K562 (cell line): ENCODE results near the gene MCM6. TPM values are rescaled to one million over a fixed set of nuclear protein-coding genes. Genes with fewer than 3 reads are reported as not detected.

Source experiments
- ATAC-seq: fragments of 200-7000 bp; cut with Tn5 transposase; 3 replicates; pipeline ENCODE4 v1.9.1; 2020; ENCODE audit warnings: moderate library complexity
- Bru-seq: library from RNA; stranded (reverse); fragments of 400-500 nt; gene quantifications from one replicate; lab custom pipeline; 2021; lab: Mats Ljungman, UMichigan
- BruChase-seq, 2 experiments: library from RNA; stranded (reverse); fragments of 400-500 nt; gene quantifications; one replicate each; lab custom pipeline; 2021; lab: Mats Ljungman, UMichigan
- BruUV-seq: library from RNA; stranded (reverse); fragments of 400-500 nt; replicated peaks from 2 replicates; lab custom pipeline; 2021; lab: Mats Ljungman, UMichigan
- CTCF ChIA-PET: fragments of 300-600 bp; formaldehyde crosslinking; extraction: SDS; loops from one replicate; lab custom pipeline; 2021; ENCODE audit warnings: low intra/inter-chr PET ratio; lab: Yijun Ruan, JAX
- POLR2A ChIA-PET: fragments of 300-600, 350-650 bp; sonication (Branson Sonifier 250); formaldehyde crosslinking; extraction: SDS; loops from one replicate; lab custom pipeline; 2021; ENCODE audit warnings: antibody characterized with exemption, inconsistent platforms; lab: Yijun Ruan, JAX
- DNase-seq, 4 experiments: peaks; one replicate each; pipeline versions ENCODE4 v3.0.0 to v3.0.0-alpha.2; 2011 to 2018; ENCODE audit warnings: low spot score in 3 of 4, mixed read lengths in 3 of 4; ENCODE audit errors: extremely low read depth in 1 of 4
- FAIRE-seq: peaks from 2 replicates; lab custom pipeline; 2011; peaks lifted over from hg19 to GRCh38; lab: Jason Lieb, UNC
- H2AFZ ChIP-seq: 2 replicates; pipeline ENCODE4 v1.6.0; 2011; ENCODE audit warnings: low read depth, low read length, control low read depth, inconsistent platforms
- H3K27ac ChIP-seq: fragments of 200-600 bp; 3 replicates; pipeline ENCODE4 v1.8.0; 2011; ENCODE audit warnings: low read depth, mild to moderate bottlenecking, control low read depth, inconsistent platforms, low read length, moderate library complexity, mixed read lengths; ENCODE audit errors: extremely low read depth
- H3K27me3 ChIP-seq, 2 experiments: fragments of 300-600 bp in 1 of 2; 2 replicates in 1 of 2; 3 replicates in 1 of 2; pipeline versions ENCODE4 v1.6.0 to v1.8.0; 2011; ENCODE audit warnings: inconsistent platforms in 2 of 2, low read length in 2 of 2, mild to moderate bottlenecking in 1 of 2, mixed read lengths in 1 of 2, moderate library complexity in 1 of 2; ENCODE audit not compliant: control insufficient read depth in 2 of 2, insufficient read depth in 2 of 2
- H3K36me3 ChIP-seq: fragments of 300-600 bp; 3 replicates; pipeline ENCODE4 v1.8.0; 2011; ENCODE audit warnings: mild to moderate bottlenecking, low read length, inconsistent platforms; ENCODE audit not compliant: control insufficient read depth, insufficient read depth
- H3K4me1 ChIP-seq, 2 experiments: fragments of 200-600 bp in 1 of 2; replicated peaks in 1 of 2; 2 replicates in 1 of 2; 3 replicates in 1 of 2; pipeline versions ENCODE4 v1.5.1 to v1.8.0; 2011; ENCODE audit warnings: inconsistent platforms in 2 of 2, low read length in 2 of 2, mild to moderate bottlenecking in 1 of 2, mixed read lengths in 1 of 2, moderate library complexity in 1 of 2; ENCODE audit not compliant: control insufficient read depth in 2 of 2, insufficient read depth in 2 of 2
- H3K4me2 ChIP-seq: 2 replicates; pipeline ENCODE4 v1.6.1; 2011; ENCODE audit warnings: low read length, control low read depth, inconsistent platforms, mixed read lengths; ENCODE audit not compliant: insufficient read depth
- H3K4me3 ChIP-seq: fragments of 200-600 bp; sonication (generic), shearing (Covaris generic); 2 replicates; pipeline ENCODE4 v1.5.1; 2016; ENCODE audit warnings: control low read depth, inconsistent platforms
- H3K79me2 ChIP-seq: fragments of 200-600 bp; 3 replicates; pipeline ENCODE4 v1.8.0; 2011; ENCODE audit warnings: low read length, inconsistent platforms; ENCODE audit not compliant: control insufficient read depth, insufficient read depth
- H3K9ac ChIP-seq, 2 experiments: 2 replicates each; pipeline versions ENCODE4 v1.6.0 to v1.6.1; 2011; ENCODE audit warnings: low read depth in 2 of 2, low read length in 2 of 2, control low read depth in 1 of 2, inconsistent platforms in 1 of 2, mild to moderate bottlenecking in 1 of 2, mixed read lengths in 1 of 2; ENCODE audit not compliant: insufficient read depth in 1 of 2
- H3K9me1 ChIP-seq: one replicate; pipeline ENCODE4 v1.6.0; 2011; ENCODE audit warnings: inconsistent platforms, mild to moderate bottlenecking, low read length, moderate library complexity; ENCODE audit not compliant: control insufficient read depth, insufficient read depth
- H3K9me3 ChIP-seq: replicated peaks from 2 replicates; pipeline ENCODE4 v1.5.1; 2011; ENCODE audit warnings: low read depth, low read length, inconsistent platforms; ENCODE audit not compliant: control insufficient read depth, insufficient read depth
- H4K20me1 ChIP-seq: replicated peaks from 2 replicates; pipeline ENCODE4 v1.6.1; 2011; ENCODE audit warnings: low read length, inconsistent platforms, mixed read lengths; ENCODE audit not compliant: control insufficient read depth, insufficient read depth
- CC2D1A ChIP-seq: fragments of 450-650 bp; IDR thresholded peaks from 2 replicates; pipeline ENCODE4 v1.6.1; 2017; ENCODE audit warnings: mild to moderate bottlenecking
- CSDE1 ChIP-seq, 2 experiments: fragments of 450-650 bp; IDR thresholded peaks; 2 replicates each; pipeline ENCODE4 v1.6.1; 2016; ENCODE audit warnings: mild to moderate bottlenecking in 1 of 2
- HLTF ChIP-seq: fragments of 450-650 bp; IDR thresholded peaks from 2 replicates; pipeline ENCODE4 v1.6.1; 2016
- JUN ChIP-seq, 2 experiments: sonication (generic) in 1 of 2; formaldehyde crosslinking in 1 of 2; IDR thresholded peaks; 2 replicates each; pipeline versions ENCODE4 v1.6.1 to v1.8.0; 2012 to 2022; ENCODE audit warnings: borderline replicate concordance in 2 of 2, mild to moderate bottlenecking in 2 of 2, improper control_type of control experiment in 1 of 2, low read depth in 1 of 2, low read length in 1 of 2, missing genetic modification reagents in 1 of 2
- NEUROD1 ChIP-seq: fragments of 150-350 bp; IDR thresholded peaks from 2 replicates; pipeline ENCODE4 v1.6.1; 2014; ENCODE audit warnings: borderline replicate concordance, low read length, low read depth; ENCODE audit not compliant: partially characterized antibody
- TBL1XR1 ChIP-seq, 2 experiments: IDR thresholded peaks; 2 replicates each; pipeline ENCODE4 v1.6.1; 2012; ENCODE audit warnings: improper control_type of control experiment in 2 of 2, low read length in 2 of 2, mild to moderate bottlenecking in 1 of 2
- XRCC5 ChIP-seq: fragments of 200-400 bp; formaldehyde crosslinking; IDR thresholded peaks from 2 replicates; pipeline ENCODE4 v1.6.1; 2017; ENCODE audit warnings: low read depth, mild to moderate bottlenecking, low read length
- ZNF778 ChIP-seq: fragments of 450-650 bp; formaldehyde crosslinking; IDR thresholded peaks from 2 replicates; pipeline ENCODE4 v1.4.0; 2020; ENCODE audit warnings: mild to moderate bottlenecking, moderate library complexity
- WGBS: fragments of 100-300 bp; shearing (Covaris generic); methylation state at CpG from one replicate; pipeline ENCODE4 v1.1.6; 2016; ENCODE audit warnings: low coverage, mixed read lengths; ENCODE audit not compliant: insufficient coverage; ENCODE audit errors: missing lambda C conversion rate; 5-methylcytosine and 5-hydroxymethylcytosine counted together
- in situ Hi-C: fragments of 300-500 bp; cut with MboI; formaldehyde crosslinking; loops from 4 replicates; pipeline ENCODE4 v1.15.0; 2018; ENCODE audit warnings: inconsistent platforms, mixed read lengths
- intact Hi-C: fragments of 100-400 bp; cut with micrococcal nuclease; formaldehyde crosslinking; loops from 2 replicates; pipeline ENCODE4 v1.14.2; 2022
- long read RNA-seq, 3 experiments: library from polyadenylated mRNA in 2 of 3; library from RNA in 1 of 3; unstranded in 2 of 3; stranded (forward) in 1 of 3; transcript quantifications; one replicate each; pipeline ENCODE4 v2.0.0, GENCODE V29; 2019 to 2022
- polyA minus RNA-seq, 3 experiments: library from RNA; depleted of rRNA, polyadenylated mRNA; stranded (reverse); fragments of >200 nt; gene quantifications; 2 replicates each; pipeline ENCODE4 v1.2.3, GENCODE V29; 2011
- polyA plus RNA-seq, 8 experiments: library from polyadenylated mRNA; depleted of rRNA in 4 of 8; stranded (reverse) in 5 of 8; unstranded in 3 of 8; fragments of >200 nt; fragmentation: Nextera tagmentation in 2 of 8; fragmentation: Illumina TruSeq in 1 of 8; extraction: Ambion mirVana in 2 of 8; extraction: Trizol in 1 of 8; gene quantifications; 2 replicates each; pipeline versions ENCODE4 v1.2.1 to v1.2.3, GENCODE V29; 2011 to 2014; ENCODE audit warnings: inconsistent platforms in 1 of 8, missing spikeins in 1 of 8
- total RNA-seq, 7 experiments: library from RNA; depleted of rRNA in 6 of 7; stranded (reverse); fragments of >200 nt in 6 of 7; fragmentation: Illumina TruSeq in 2 of 7; extraction: Trizol in 2 of 7; gene quantifications; 2 replicates each; pipeline versions ENCODE4 v1.2.1 to v1.2.3, GENCODE V29; 2011 to 2021; ENCODE audit warnings: low replicate concordance in 1 of 7
- TF ChIP-seq, protein P1 (sequence below): sonication (generic); formaldehyde crosslinking; IDR thresholded peaks from 2 replicates; pipeline ENCODE4 v1.8.0; 2022; ENCODE audit warnings: mild to moderate bottlenecking, missing genetic modification reagents, borderline replicate concordance
- TF ChIP-seq, protein P2 (sequence below): sonication (generic); formaldehyde crosslinking; IDR thresholded peaks from 2 replicates; pipeline ENCODE4 v1.8.0; 2023; ENCODE audit warnings: mild to moderate bottlenecking, missing genetic modification reagents
- TF ChIP-seq, protein P3 (sequence below): sonication (generic); formaldehyde crosslinking; IDR thresholded peaks from 2 replicates; pipeline ENCODE4 v1.8.0; 2022; ENCODE audit warnings: mild to moderate bottlenecking, missing genetic modification reagents

MCM6 gene
- total RNA-seq (2011; cell fraction: chromatin; rRNA removed; ENCODE audit: low replicate concordance): 43.5 and 75.9 TPM in 2 replicates
- total RNA-seq (2011; cell fraction: nucleolus; rRNA removed): 25.2 and 29.7 TPM in 2 replicates
- 43.4 and 45.8 TPM in 2 replicates for total RNA-seq (2011; cell fraction: nucleoplasm; rRNA removed)
- total RNA-seq (2014; rRNA removed): 67.9 and 77.6 TPM in 2 replicates
- 82.4 and 95.4 TPM in 2 replicates for total RNA-seq (2014; rRNA removed; fragmentation: Illumina TruSeq; extraction: Trizol)
- total RNA-seq (2015; rRNA removed; fragmentation: Illumina TruSeq; extraction: Trizol): 63.0 and 67.3 TPM in 2 replicates
- 105 and 112 TPM in 2 replicates for total RNA-seq (2021)
- 96.0 and 133 TPM in 2 replicates for polyA plus RNA-seq (2011; rRNA removed)
- polyA plus RNA-seq (2011; cell fraction: cytosol; rRNA removed): 46.8 and 79.1 TPM in 2 replicates
- polyA plus RNA-seq (2011; cell fraction: nucleus; rRNA removed): 29.7 and 37.2 TPM in 2 replicates
- polyA plus RNA-seq (2012): 70.0 and 85.4 TPM in 2 replicates
- 111 and 116 TPM in 2 replicates for polyA plus RNA-seq (2014; fragmentation: Illumina TruSeq; extraction: Trizol)
- 10 to 100 TPM; 42.6 to 53.5 TPM for polyA plus RNA-seq (2014; fragmentation: Nextera tagmentation; extraction: Ambion mirVana)
- polyA plus RNA-seq (2014; rRNA removed): 88.1 and 90.7 TPM in 2 replicates
- polyA minus RNA-seq (2011; rRNA and poly(A)+ RNA removed): 207 and 264 TPM in 2 replicates
- polyA minus RNA-seq (2011; cell fraction: cytosol; rRNA and poly(A)+ RNA removed): 62.3 and 85.7 TPM in 2 replicates
- polyA minus RNA-seq (2011; cell fraction: nucleus; rRNA and poly(A)+ RNA removed): 24.1 and 38.8 TPM in 2 replicates
- Bru-seq, nascent RNA: percentile 93 among the genes with signal in this experiment
- BruChase-seq, experiment 1, labeled RNA remaining after a 2-hour chase: percentile 94 among the genes with signal in this experiment
- BruChase-seq, experiment 2, labeled RNA remaining after a 6-hour chase: percentile 92 among the genes with signal in this experiment
- long read RNA-seq, experiment 1, transcript MCM6-201 (17 exons, 3,736 nt): major isoform, 716 of 865 reads
- long read RNA-seq, experiment 1, partial matches to known transcripts: 86 of 865 reads
- long read RNA-seq, experiment 1, other reads (novel, unspliced or antisense): 63 of 865 reads
- long read RNA-seq, experiment 2, transcript MCM6-201 (17 exons, 3,736 nt): major isoform, 118 of 236 reads
- long read RNA-seq, experiment 2, partial matches to known transcripts: 69 of 236 reads
- long read RNA-seq, experiment 2, other reads (novel, unspliced or antisense): 49 of 236 reads
- long read RNA-seq, experiment 3, transcript MCM6-201 (17 exons, 3,736 nt): major isoform, 66 of 129 reads
- long read RNA-seq, experiment 3, partial matches to known transcripts: 57 of 129 reads
- long read RNA-seq, experiment 3, other reads (novel, unspliced or antisense): 6 of 129 reads

DNA sequence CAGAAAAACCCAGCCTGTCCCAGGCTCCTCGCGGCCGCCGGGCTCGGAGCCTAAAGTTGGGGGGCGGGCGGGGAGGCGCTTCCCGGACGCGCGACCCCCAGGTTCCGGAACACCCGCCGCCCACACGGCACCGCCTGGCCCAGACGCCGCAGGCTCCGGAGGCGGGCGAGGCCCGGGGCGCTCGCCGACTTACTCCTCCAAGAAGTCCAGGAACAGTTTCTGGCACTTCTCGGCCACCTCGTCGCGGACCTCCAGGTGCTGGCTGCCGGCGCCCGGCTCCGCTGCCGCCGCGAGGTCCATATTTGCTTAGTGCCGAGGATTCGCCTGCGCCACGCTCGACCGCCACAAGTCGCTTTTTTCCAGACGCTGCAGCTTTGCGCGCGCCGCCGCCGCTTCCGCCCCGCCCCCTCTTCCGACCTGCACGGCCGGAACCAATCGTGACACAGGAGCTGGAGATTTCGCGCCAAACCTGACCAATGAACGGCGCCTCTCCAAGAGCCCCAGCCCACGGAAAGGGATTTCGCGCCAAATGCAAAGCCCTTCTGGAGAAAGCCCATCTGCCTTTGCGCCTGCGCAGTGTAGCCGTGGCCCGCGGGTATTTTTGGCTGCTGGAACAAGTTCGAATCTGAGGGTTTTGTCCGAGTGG, at the start of gene MCM6:
Gene MCM6 (minus strand): TSS at position 378 of the 646 bp plus-strand sequence. CDS start 78 bp downstream, at position 300.
- BruUV-seq: no TSS peak
- H3K36me3 ChIP-seq: peaks cover 35% of the 10 kb centered on the region
- peaks cover 3% of the 10 kb centered on the region for H3K9me1 ChIP-seq
- in situ Hi-C loops (no loop called here), intact Hi-C loops (loop anchor here (5.0 kb wide), 1 partner anchor 111 kb away; the partner anchor contains the start of gene DARS1)
- H3K9ac ChIP-seq: peak within 1 kb of the TSS; percentile 92 to 97
- H3K27me3 ChIP-seq: no peaks in the 10 kb centered on the region
- H3K4me3 ChIP-seq: peak within 1 kb of the TSS; percentile 82
- WGBS: 0% methylated on average over 50 of the region's 71 CpGs
- peak within 1 kb of the TSS; percentile 99 for H2AFZ ChIP-seq
- FAIRE-seq (peak; percentile 95), ATAC-seq (peak; percentile 97), DNase-seq (peak; percentile 97 to 100 (median 98))
- H3K4me1 ChIP-seq: peaks cover 12 to 14% of the 10 kb centered on the region in 2 experiments; a peak in 4 of 5 replicates
- H3K9me3 ChIP-seq: no peaks in the 10 kb centered on the region
- H3K27ac ChIP-seq: peak within 1 kb of the TSS; percentile 91
- peaks cover 44% of the 10 kb centered on the region for H3K79me2 ChIP-seq
- ChIA-PET CTCF (no interaction called here), POLR2A (interaction anchor here (0.6 to 2.1 kb wide), 11 partner anchors 9 to 604 kb away, joined by 3 to 18 read pairs (median 4); partner anchors contain the start of gene DARS1)
- 0 out of 2 replicates have a peak, but pooled peaks cover 7% of the 10 kb centered on the region for H4K20me1 ChIP-seq
- H3K4me2 ChIP-seq: peak within 1 kb of the TSS; percentile 91
- TF ChIP-seq NEUROD1: peak; percentile 24
- TF ChIP-seq ZNF778: no peak
- 0 out of 2 replicates have a peak, but pooled peaks have one; percentile 15 for TF ChIP-seq JUN (IDR thresholded peaks at IDR 0.05; ENCODE audit: borderline replicate concordance, low read depth, low read length)
- no peak for TF ChIP-seq JUN (CRISPR knock-in tag; IDR thresholded peaks at IDR 0.05; ENCODE audit: borderline replicate concordance)
- TF ChIP-seq, protein P1, sequence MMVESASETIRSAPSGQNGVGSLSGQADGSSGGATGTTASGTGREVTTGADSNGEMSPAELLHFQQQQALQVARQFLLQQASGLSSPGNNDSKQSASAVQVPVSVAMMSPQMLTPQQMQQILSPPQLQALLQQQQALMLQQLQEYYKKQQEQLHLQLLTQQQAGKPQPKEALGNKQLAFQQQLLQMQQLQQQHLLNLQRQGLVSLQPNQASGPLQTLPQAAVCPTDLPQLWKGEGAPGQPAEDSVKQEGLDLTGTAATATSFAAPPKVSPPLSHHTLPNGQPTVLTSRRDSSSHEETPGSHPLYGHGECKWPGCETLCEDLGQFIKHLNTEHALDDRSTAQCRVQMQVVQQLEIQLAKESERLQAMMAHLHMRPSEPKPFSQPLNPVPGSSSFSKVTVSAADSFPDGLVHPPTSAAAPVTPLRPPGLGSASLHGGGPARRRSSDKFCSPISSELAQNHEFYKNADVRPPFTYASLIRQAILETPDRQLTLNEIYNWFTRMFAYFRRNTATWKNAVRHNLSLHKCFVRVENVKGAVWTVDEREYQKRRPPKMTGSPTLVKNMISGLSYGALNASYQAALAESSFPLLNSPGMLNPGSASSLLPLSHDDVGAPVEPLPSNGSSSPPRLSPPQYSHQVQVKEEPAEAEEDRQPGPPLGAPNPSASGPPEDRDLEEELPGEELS (CRISPR knock-in tag): no peak
- TF ChIP-seq, protein P2, sequence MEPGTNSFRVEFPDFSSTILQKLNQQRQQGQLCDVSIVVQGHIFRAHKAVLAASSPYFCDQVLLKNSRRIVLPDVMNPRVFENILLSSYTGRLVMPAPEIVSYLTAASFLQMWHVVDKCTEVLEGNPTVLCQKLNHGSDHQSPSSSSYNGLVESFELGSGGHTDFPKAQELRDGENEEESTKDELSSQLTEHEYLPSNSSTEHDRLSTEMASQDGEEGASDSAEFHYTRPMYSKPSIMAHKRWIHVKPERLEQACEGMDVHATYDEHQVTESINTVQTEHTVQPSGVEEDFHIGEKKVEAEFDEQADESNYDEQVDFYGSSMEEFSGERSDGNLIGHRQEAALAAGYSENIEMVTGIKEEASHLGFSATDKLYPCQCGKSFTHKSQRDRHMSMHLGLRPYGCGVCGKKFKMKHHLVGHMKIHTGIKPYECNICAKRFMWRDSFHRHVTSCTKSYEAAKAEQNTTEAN (CRISPR knock-in tag): peak; percentile 43; the same call in 1 of the 2 replicates
- TF ChIP-seq CSDE1 (IDR thresholded peaks at IDR 0.05): no peak
- TF ChIP-seq HLTF: no peak
- no peak for TF ChIP-seq TBL1XR1 (IDR thresholded peaks at IDR 0.05; ENCODE audit: low read length in 2 of 2)
- no peak for TF ChIP-seq CC2D1A
- TF ChIP-seq, protein P3, sequence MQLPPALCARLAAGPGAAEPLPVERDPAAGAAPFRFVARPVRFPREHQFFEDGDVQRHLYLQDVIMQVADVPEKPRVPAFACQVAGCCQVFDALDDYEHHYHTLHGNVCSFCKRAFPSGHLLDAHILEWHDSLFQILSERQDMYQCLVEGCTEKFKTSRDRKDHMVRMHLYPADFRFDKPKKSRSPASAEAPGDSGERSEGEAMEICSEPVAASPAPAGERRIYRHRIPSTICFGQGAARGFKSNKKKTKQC (CRISPR knock-in tag): peak; percentile 91
- no peak; the same call in 1 of the 2 replicates for TF ChIP-seq XRCC5
